Prostate gland (tissue), 2 donors: ENCODE data around the gene PC. TPM values are rescaled to one million over a fixed set of nuclear protein-coding genes. Genes with fewer than 3 reads are reported as not detected.
"Not testable (repeated sequence)": the region's sequence is repeated elsewhere in the genome, so short reads cannot be mapped to it uniquely, and the experiment has no call there.

Source experiments
- DNase-seq: peaks from one replicate; pipeline ENCODE4 v3.0.0-alpha.2; 2019; ENCODE audit warnings: low spot score
- H3K27ac ChIP-seq, 2 donors: fragments of 200-600 bp; sonication (generic); 2 replicates each; pipeline ENCODE4 v1.5.1; 2017 to 2019
- H3K27me3 ChIP-seq: fragments of 200-600 bp; sonication (generic); replicated peaks from 2 replicates; pipeline ENCODE4 v1.5.1; 2019; ENCODE audit not compliant: insufficient read depth
- H3K36me3 ChIP-seq, 2 donors: fragments of 200-600 bp; sonication (generic); 1 replicate in 1 of 2; 2 replicates in 1 of 2; pipeline versions ENCODE4 v1.5.1 to v1.8.1; 2017 to 2019
- H3K4me1 ChIP-seq: fragments of 200-600 bp; sonication (generic); replicated peaks from 2 replicates; pipeline ENCODE4 v1.5.1; 2019
- H3K4me3 ChIP-seq, 2 donors: fragments of 200-600 bp; sonication (generic); 2 replicates each; pipeline ENCODE4 v1.5.1; 2017 to 2019
- H3K9me3 ChIP-seq: fragments of 200-600 bp; sonication (generic); 2 replicates; pipeline ENCODE4 v1.5.1; 2017
- CTCF ChIP-seq, 4 experiments: fragments of 200-600 bp in 2 of 4; fragments of 450-650 bp in 2 of 4; sonication (generic) in 2 of 4; IDR thresholded peaks; 1 replicate in 3 of 4; 2 replicates in 1 of 4; pipeline ENCODE4 v1.5.1; 2016 to 2019; ENCODE audit warnings: antibody characterized with exemption in 4 of 4, mild to moderate bottlenecking in 2 of 4, moderate library complexity in 2 of 4
- POLR2A ChIP-seq: fragments of 450-650 bp; IDR thresholded peaks from one replicate; pipeline ENCODE4 v1.6.1; 2016; ENCODE audit warnings: antibody characterized with exemption, mild to moderate bottlenecking
- POLR2AphosphoS5 ChIP-seq: sonication (generic); formaldehyde crosslinking; IDR thresholded peaks from one replicate; pipeline ENCODE4 v1.6.1; 2017; ENCODE audit warnings: antibody characterized with exemption
- WGBS: methylation state at CpG from one replicate; pipeline ENCODE4 v1.1.5; 2018; 5-methylcytosine and 5-hydroxymethylcytosine counted together
- intact Hi-C: fragments of 100-400 bp; cut with DNase I; formaldehyde crosslinking; loops from one replicate; pipeline ENCODE4 v1.14.2; 2022
- total RNA-seq, 2 donors: library from RNA; depleted of rRNA; stranded (reverse); fragments of >200 nt; gene quantifications; one replicate each; pipeline ENCODE4 v1.1.0, GENCODE V29; 2016

PC gene
- total RNA-seq, 2 donors from 2014 or later, result 42.8 to 43.4 TPM

- Histone ChIP-seq H3K27me3 (no peaks in the 10 kb centered on the region), H3K27ac (no peak overlapping the region), H3K4me1 (no peaks in the 10 kb centered on the region), H3K36me3 (no peaks in the 10 kb centered on the region), H3K4me3 (no peak overlapping the region), H3K9me3 (no peaks in the 10 kb centered on the region)
- no peak for TF ChIP-seq CTCF (IDR thresholded peaks at IDR 0.05)
- TF ChIP-seq POLR2AphosphoS5, result no peak
- no peak for TF ChIP-seq POLR2A
- 85% methylated on average over 3 of the region's 3 CpGs for WGBS
- no peak for DNase-seq
- intact Hi-C loops, result loop anchor here (5.0 kb wide), 1 partner anchor 107 kb away; the partner anchor contains the start of gene LRFN4
Measured at GRCh38 chr11:66964495-66964894, 6.3 kb upstream of the PC start.

GRCh38 chr11:66962801-66963200, 4.6 kb upstream of the PC start:
- H3K27me3 ChIP-seq, result no peaks in the 10 kb centered on the region
- 97% methylated on average over 5 of the region's 5 CpGs for WGBS

GRCh38 chr11:66962247-66962646, 4.1 kb upstream of the PC start:
- Histone ChIP-seq H3K9me3 (no peaks in the 10 kb centered on the region), H3K4me3 (no peak overlapping the region), H3K36me3 (no peaks in the 10 kb centered on the region), H3K27ac (no peak overlapping the region), H3K4me1 (peaks cover 5% of the 10 kb centered on the region), H3K27me3 (no peaks in the 10 kb centered on the region)
- WGBS, result 91% methylated on average over 2 of the region's 2 CpGs
- intact Hi-C loops, result loop anchor here (5.0 kb wide), 1 partner anchor 105 kb away; the partner anchor contains the start of gene LRFN4
- TF ChIP-seq POLR2A (no peak), CTCF (IDR thresholded peaks at IDR 0.05) (no peak), POLR2AphosphoS5 (no peak)
- DNase-seq, result no peak

More at GRCh38 chr11:66962801-66963200, 4.6 kb upstream of the PC start:
- H3K4me3 ChIP-seq, result no peak overlapping the region
- no peak for DNase-seq
- intact Hi-C loops, result loop anchor here (5.0 kb wide), 1 partner anchor 106 kb away; the partner anchor contains the start of gene LRFN4
- no peak overlapping the region for H3K27ac ChIP-seq
- TF ChIP-seq CTCF (IDR thresholded peaks at IDR 0.05) (no peak), POLR2AphosphoS5 (no peak), POLR2A (no peak)
- no peaks in the 10 kb centered on the region for H3K9me3 ChIP-seq
- peaks cover 5% of the 10 kb centered on the region for H3K4me1 ChIP-seq
- H3K36me3 ChIP-seq, result no peaks in the 10 kb centered on the region

GRCh38 chr11:66961691-66962213, 3.6 kb upstream of the PC start:
- WGBS, result 76% methylated on average over 5 of the region's 5 CpGs
- DNase-seq, H3K27me3 ChIP-seq, H3K9me3 ChIP-seq, H3K4me1 ChIP-seq, H3K4me3 ChIP-seq, H3K27ac ChIP-seq, H3K36me3 ChIP-seq: not testable (repeated sequence)
- intact Hi-C loops, result loop anchor here (5.0 kb wide), 1 partner anchor 104 kb away; the partner anchor contains the start of gene LRFN4

- no peaks in the 10 kb centered on the region for H3K9me3 ChIP-seq
- H3K27me3 ChIP-seq, result no peaks in the 10 kb centered on the region
- peak overlapping the region; percentile 52 to 73 for H3K4me3 ChIP-seq
- TF ChIP-seq POLR2AphosphoS5, result no peak
- TF ChIP-seq POLR2A, result no peak
- no peak for TF ChIP-seq CTCF (IDR thresholded peaks at IDR 0.05)
- no peaks in the 10 kb centered on the region for H3K36me3 ChIP-seq
- peak overlapping the region in 1 of 2 donors; percentile 53 for H3K27ac ChIP-seq
- intact Hi-C loops, result no loop called here
- WGBS, result 33% methylated on average over 10 of the region's 10 CpGs
- H3K4me1 ChIP-seq, result peaks cover 5% of the 10 kb centered on the region
- DNase-seq, result no peak
Measured at GRCh38 chr11:66958956-66959274, 732 bp upstream of the PC start.
